Measurements from ENCODE around the gene B4GALT3. TPM values are rescaled to one million over a fixed set of nuclear protein-coding genes. Genes with fewer than 3 reads are reported as not detected.

B4GALT3 gene
- total RNA-seq, 1 donor from 2014 or later, result 38.0 TPM

- Mint-ChIP-seq H3K36me3 (no peaks in the 10 kb centered on the region), H3K9me3 (no peaks in the 10 kb centered on the region), H3K4me3 (no peak overlapping the region), H3K4me1 (peaks cover 15% of the 10 kb centered on the region), H3K27me3 (ENCODE audit: low read depth) (no peaks in the 10 kb centered on the region), H3K27ac (no peak overlapping the region)
- DNase-seq (ENCODE audit: low spot score in 2 of 2, unreplicated experiment in 2 of 2), result peak in 1 of 2 experiments; percentile 65
- peak; percentile 85 for TF ChIP-seq CTCF (IDR thresholded peaks at IDR 0.05; ENCODE audit: unreplicated experiment)
These were observed 15.5 kb upstream of the B4GALT3 start for GRCh38 chr1:161192476-161193465.

DNA sequence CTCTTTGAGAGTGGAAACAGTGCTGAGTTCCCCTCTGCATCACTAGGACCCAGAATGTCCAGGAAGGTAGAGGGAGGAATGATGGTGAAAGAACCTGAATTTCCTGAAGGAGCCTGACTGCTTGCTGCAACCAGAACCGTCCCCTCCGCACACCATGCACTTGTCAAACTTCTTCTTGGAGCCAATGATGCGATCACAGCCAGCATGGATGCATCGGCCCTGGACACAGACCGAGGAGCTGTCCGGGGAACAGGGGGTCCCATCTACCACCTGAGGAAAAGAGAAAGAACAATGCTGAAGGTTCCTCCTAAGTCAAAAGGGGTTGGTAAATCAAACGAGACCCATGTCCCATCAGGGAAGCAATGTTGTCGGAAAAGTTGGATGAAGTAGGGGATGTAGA lies 14.7 kb upstream of the B4GALT3 start:
- DNase-seq (ENCODE audit: low spot score in 2 of 2, unreplicated experiment in 2 of 2), result no peak
- H3K4me3 Mint-ChIP-seq, result no peak overlapping the region
- H3K36me3 Mint-ChIP-seq, result no peaks in the 10 kb centered on the region
- no peaks in the 10 kb centered on the region for H3K9me3 Mint-ChIP-seq
- no peak for TF ChIP-seq CTCF (IDR thresholded peaks at IDR 0.05; ENCODE audit: unreplicated experiment)
- H3K27ac Mint-ChIP-seq, result no peak overlapping the region
- peaks cover 7% of the 10 kb centered on the region for H3K4me1 Mint-ChIP-seq
- no peaks in the 10 kb centered on the region for H3K27me3 Mint-ChIP-seq (ENCODE audit: low read depth)

GRCh38 chr1:161190962-161191521 lies 13.7 kb upstream of the B4GALT3 start:
- no peak overlapping the region for H3K27ac Mint-ChIP-seq
- no peak for TF ChIP-seq CTCF (IDR thresholded peaks at IDR 0.05; ENCODE audit: unreplicated experiment)
- H3K4me3 Mint-ChIP-seq, result no peak overlapping the region

GRCh38 chr1:161189036-161189435 lies 11.7 kb upstream of the B4GALT3 start:
- Mint-ChIP-seq H3K9me3 (no peaks in the 10 kb centered on the region), H3K36me3 (no peaks in the 10 kb centered on the region), H3K27me3 (ENCODE audit: low read depth) (no peaks in the 10 kb centered on the region), H3K4me1 (peaks cover 8% of the 10 kb centered on the region), H3K27ac (no peak overlapping the region), H3K4me3 (no peak overlapping the region)
- TF ChIP-seq CTCF (IDR thresholded peaks at IDR 0.05; ENCODE audit: unreplicated experiment), result no peak
- DNase-seq (ENCODE audit: low spot score in 2 of 2, unreplicated experiment in 2 of 2), result no peak

More at GRCh38 chr1:161190962-161191521, 13.7 kb upstream of the B4GALT3 start:
- no peak for DNase-seq (ENCODE audit: low spot score in 2 of 2, unreplicated experiment in 2 of 2)
- Mint-ChIP-seq H3K4me1 (peaks cover 3% of the 10 kb centered on the region), H3K9me3 (no peaks in the 10 kb centered on the region), H3K36me3 (no peaks in the 10 kb centered on the region), H3K27me3 (ENCODE audit: low read depth) (no peaks in the 10 kb centered on the region)

- Mint-ChIP-seq H3K4me3 (no peak overlapping the region), H3K27me3 (ENCODE audit: low read depth) (no peaks in the 10 kb centered on the region), H3K9me3 (no peaks in the 10 kb centered on the region), H3K4me1 (peaks cover 8% of the 10 kb centered on the region), H3K36me3 (no peaks in the 10 kb centered on the region), H3K27ac (no peak overlapping the region)
- no peak for DNase-seq (ENCODE audit: low spot score in 2 of 2, unreplicated experiment in 2 of 2)
- no peak for TF ChIP-seq CTCF (IDR thresholded peaks at IDR 0.05; ENCODE audit: unreplicated experiment)
These were observed 11.1 kb upstream of the B4GALT3 start for GRCh38 chr1:161188381-161188780.

Data from mesothelial cell of epicardium (in vitro differentiated cells).